ENCODE data around the gene GSC. TPM values are rescaled to one million over a fixed set of nuclear protein-coding genes. Genes with fewer than 3 reads are reported as not detected.

The GSC gene
- total and polyA plus RNA-seq, 2 donors (not counting 1 experiment from before 2014, with no cell fraction given) = 0.05 to 0.17 TPM

- Histone ChIP-seq H3K4me1 (ENCODE audit: control insufficient read depth, extremely low read depth, insufficient read depth, low read length) (no peaks in the 10 kb centered on the region), H3K36me3 (ENCODE audit: control insufficient read depth, insufficient read depth, low read length) (no peaks in the 10 kb centered on the region), H3K27me3 (ENCODE audit: control insufficient read depth, insufficient read depth, low read length) (peaks cover 30% of the 10 kb centered on the region), H3K79me2 (ENCODE audit: control insufficient read depth, insufficient read depth, low read length) (no peaks in the 10 kb centered on the region), H4K20me1 (ENCODE audit: control insufficient read depth, extremely low read depth, insufficient read depth, low read length) (no peaks in the 10 kb centered on the region), H2AFZ (ENCODE audit: low read length) (no peak overlapping the region), H3K9me3 (ENCODE audit: control insufficient read depth, insufficient read depth, low read depth, low read length) (no peaks in the 10 kb centered on the region), H3K4me2 (ENCODE audit: extremely low read depth, insufficient read depth, low read length) (no peak overlapping the region), H3K9ac (ENCODE audit: insufficient read depth, low read length) (no peak overlapping the region), H3K4me3 (replicated peaks in 1 of 4; ENCODE audit: control extremely low read depth in 1 of 4, insufficient read depth in 1 of 4, low read depth in 3 of 4, low read length in 4 of 4) (no peak overlapping the region), H3K27ac (ENCODE audit: insufficient read depth, low read length) (no peak overlapping the region)
- no peak for DNase-seq (ENCODE audit: low read depth in 2 of 2)
- TF ChIP-seq EZH2 (IDR thresholded peaks at IDR 0.05; ENCODE audit: low read length, missing control alignments) (no peak), CTCF (conservative IDR thresholded peaks at IDR 0.05 in 1 of 2, IDR thresholded peaks at IDR 0.05 in 1 of 2; ENCODE audit: low read depth in 1 of 2, low read length in 2 of 2) (no peak)
These were observed 5.3 kb downstream of the GSC start for GRCh38 chr14:94764573-94764972.

GRCh38 chr14:94762431-94762830 lies 7.5 kb downstream of the GSC start:
- TF ChIP-seq CTCF (conservative IDR thresholded peaks at IDR 0.05 in 1 of 2, IDR thresholded peaks at IDR 0.05 in 1 of 2; ENCODE audit: low read depth in 1 of 2, low read length in 2 of 2) (no peak), EZH2 (IDR thresholded peaks at IDR 0.05; ENCODE audit: low read length, missing control alignments) (no peak)
- Histone ChIP-seq H3K27me3 (ENCODE audit: control insufficient read depth, insufficient read depth, low read length) (peaks cover 10% of the 10 kb centered on the region), H3K4me2 (ENCODE audit: extremely low read depth, insufficient read depth, low read length) (no peak overlapping the region), H3K27ac (ENCODE audit: insufficient read depth, low read length) (no peak overlapping the region), H4K20me1 (ENCODE audit: control insufficient read depth, extremely low read depth, insufficient read depth, low read length) (no peaks in the 10 kb centered on the region), H2AFZ (ENCODE audit: low read length) (no peak overlapping the region), H3K9ac (ENCODE audit: insufficient read depth, low read length) (no peak overlapping the region), H3K36me3 (ENCODE audit: control insufficient read depth, insufficient read depth, low read length) (no peaks in the 10 kb centered on the region), H3K79me2 (ENCODE audit: control insufficient read depth, insufficient read depth, low read length) (no peaks in the 10 kb centered on the region), H3K9me3 (ENCODE audit: control insufficient read depth, insufficient read depth, low read depth, low read length) (no peaks in the 10 kb centered on the region), H3K4me3 (replicated peaks in 1 of 4; ENCODE audit: control extremely low read depth in 1 of 4, insufficient read depth in 1 of 4, low read depth in 3 of 4, low read length in 4 of 4) (no peak overlapping the region), H3K4me1 (ENCODE audit: control insufficient read depth, extremely low read depth, insufficient read depth, low read length) (no peaks in the 10 kb centered on the region)
- no peak for DNase-seq (ENCODE audit: low read depth in 2 of 2)

GRCh38 chr14:94761997-94762377 lies 7.9 kb downstream of the GSC start:
- H3K27me3 ChIP-seq (ENCODE audit: control insufficient read depth, insufficient read depth, low read length) = peaks cover 6% of the 10 kb centered on the region
- TF ChIP-seq CTCF (conservative IDR thresholded peaks at IDR 0.05 in 1 of 2, IDR thresholded peaks at IDR 0.05 in 1 of 2; ENCODE audit: low read depth in 1 of 2, low read length in 2 of 2) = no peak
- TF ChIP-seq EZH2 (IDR thresholded peaks at IDR 0.05; ENCODE audit: low read length, missing control alignments) = no peak
- no peaks in the 10 kb centered on the region for H4K20me1 ChIP-seq (ENCODE audit: control insufficient read depth, extremely low read depth, insufficient read depth, low read length)
- H3K79me2 ChIP-seq (ENCODE audit: control insufficient read depth, insufficient read depth, low read length) = no peaks in the 10 kb centered on the region
- no peak overlapping the region for H3K4me3 ChIP-seq (replicated peaks in 1 of 4; ENCODE audit: control extremely low read depth in 1 of 4, insufficient read depth in 1 of 4, low read depth in 3 of 4, low read length in 4 of 4)
- no peak overlapping the region for H3K4me2 ChIP-seq (ENCODE audit: extremely low read depth, insufficient read depth, low read length)
- H3K9ac ChIP-seq (ENCODE audit: insufficient read depth, low read length) = no peak overlapping the region
- no peak overlapping the region for H3K27ac ChIP-seq (ENCODE audit: insufficient read depth, low read length)
- H2AFZ ChIP-seq (ENCODE audit: low read length) = no peak overlapping the region
- DNase-seq (ENCODE audit: low read depth in 2 of 2) = no peak
- no peaks in the 10 kb centered on the region for H3K4me1 ChIP-seq (ENCODE audit: control insufficient read depth, extremely low read depth, insufficient read depth, low read length)
- no peaks in the 10 kb centered on the region for H3K9me3 ChIP-seq (ENCODE audit: control insufficient read depth, insufficient read depth, low read depth, low read length)
- H3K36me3 ChIP-seq (ENCODE audit: control insufficient read depth, insufficient read depth, low read length) = no peaks in the 10 kb centered on the region

Data from fibroblast of lung (primary cell).